Fibroblast of skin of abdomen (primary cell): ENCODE data around the gene CD86.

Experiments
- DNase-seq: peaks from one replicate; pipeline ENCODE4 v3.0.0-alpha.2; 2013

Gene CD86

GRCh38 chr3:122060040-122060698, 5.0 kb downstream of the CD86 start:
- DNase-seq: no peak

- DNase-seq: no peak
Observed at GRCh38 chr3:122063908-122064307, 8.7 kb downstream of the CD86 start.

- DNase-seq: no peak
Observed at GRCh38 chr3:122064326-122064725, 9.2 kb downstream of the CD86 start.

- no peak for DNase-seq
Observed at GRCh38 chr3:122066331-122067213, 11.4 kb downstream of the CD86 start.

- no peak for DNase-seq
Observed at GRCh38 chr3:122067214-122067550, 12.0 kb downstream of the CD86 start.

- no peak for DNase-seq
Observed at GRCh38 chr3:122067588-122068240, 12.6 kb downstream of the CD86 start.

- DNase-seq: no peak
Observed at GRCh38 chr3:122074621-122075265, 19.6 kb downstream of the CD86 start.

- DNase-seq: no peak
Observed at GRCh38 chr3:122076491-122077292, 21.5 kb downstream of the CD86 start.

GRCh38 chr3:122077293-122078234, 22.4 kb downstream of the CD86 start:
- no peak for DNase-seq

GRCh38 chr3:122078235-122078935, 23.2 kb downstream of the CD86 start:
- no peak for DNase-seq

- no peak for DNase-seq
Observed at GRCh38 chr3:122079524-122080206, 24.5 kb downstream of the CD86 start.

- no peak for DNase-seq
Observed at GRCh38 chr3:122080207-122080587, 25.0 kb downstream of the CD86 start.

- no peak for DNase-seq
Observed at GRCh38 chr3:122081543-122082247, 26.5 kb downstream of the CD86 start.

- no peak for DNase-seq
Observed at GRCh38 chr3:122082357-122082756, 27.2 kb downstream of the CD86 start.

- DNase-seq: no peak
Observed at GRCh38 chr3:122084799-122085198, 29.6 kb downstream of the CD86 start.

GRCh38 chr3:122085673-122086072, 30.5 kb downstream of the CD86 start:
- no peak for DNase-seq

GRCh38 chr3:122088531-122088930, 33.4 kb downstream of the CD86 start:
- no peak for DNase-seq

- DNase-seq: no peak
Observed at GRCh38 chr3:122091602-122092295, 36.6 kb downstream of the CD86 start.
